ENCODE results near the gene SNTG2.

Gene SNTG2

DNA sequence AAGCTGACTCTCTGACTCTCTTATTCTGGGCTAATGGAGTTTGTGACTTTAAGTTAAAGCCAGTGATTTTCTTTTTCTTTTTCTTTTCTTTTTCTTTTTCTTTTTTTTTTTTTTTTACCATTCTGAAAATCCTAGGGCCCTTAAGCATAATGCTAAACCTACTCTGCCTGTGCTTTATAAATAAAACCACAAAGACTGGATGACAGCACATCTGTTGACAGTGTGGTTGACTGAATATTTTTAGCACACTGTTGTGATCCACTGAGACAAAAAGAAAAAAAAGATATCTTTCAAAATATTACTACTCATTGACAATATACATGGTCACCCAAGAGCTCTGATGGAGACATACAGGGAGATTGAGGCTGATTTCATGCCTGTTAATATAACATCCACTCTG, 121.6 kb downstream of the SNTG2 start:
- no peak overlapping the region for H3K4me3 ChIP-seq (ENCODE audit: control insufficient read depth, low read depth, low read length)
- DNase-seq (ENCODE audit: low read depth), result no peak
- no peak for TF ChIP-seq CTCF (IDR thresholded peaks at IDR 0.05; ENCODE audit: control insufficient read depth, insufficient read depth, low read depth, low read length, missing control alignments)

DNA sequence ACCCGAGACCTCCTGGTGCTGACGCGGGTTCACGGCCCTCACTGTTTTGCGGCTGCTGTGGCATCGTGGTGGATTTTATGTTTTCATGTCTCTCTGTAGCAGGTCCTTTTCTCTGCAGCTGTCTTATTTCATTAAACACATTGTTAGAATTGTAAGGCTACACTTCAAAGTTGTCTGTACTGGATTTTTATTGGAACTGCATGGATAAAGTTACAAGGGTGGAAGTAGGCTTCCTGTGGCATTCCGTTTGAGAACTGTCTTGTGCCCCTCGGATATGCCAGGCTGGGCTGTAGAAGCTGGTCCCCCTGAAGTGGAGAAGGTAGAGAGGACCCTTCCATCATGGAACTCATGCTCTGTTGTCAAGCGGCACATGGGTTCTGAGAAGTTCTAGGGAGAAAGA, 127.3 kb downstream of the SNTG2 start:
- H3K4me3 ChIP-seq (ENCODE audit: control insufficient read depth, low read depth, low read length), result no peak overlapping the region
- no peak for TF ChIP-seq CTCF (IDR thresholded peaks at IDR 0.05; ENCODE audit: control insufficient read depth, insufficient read depth, low read depth, low read length, missing control alignments)
- DNase-seq (ENCODE audit: low read depth), result no peak

DNA sequence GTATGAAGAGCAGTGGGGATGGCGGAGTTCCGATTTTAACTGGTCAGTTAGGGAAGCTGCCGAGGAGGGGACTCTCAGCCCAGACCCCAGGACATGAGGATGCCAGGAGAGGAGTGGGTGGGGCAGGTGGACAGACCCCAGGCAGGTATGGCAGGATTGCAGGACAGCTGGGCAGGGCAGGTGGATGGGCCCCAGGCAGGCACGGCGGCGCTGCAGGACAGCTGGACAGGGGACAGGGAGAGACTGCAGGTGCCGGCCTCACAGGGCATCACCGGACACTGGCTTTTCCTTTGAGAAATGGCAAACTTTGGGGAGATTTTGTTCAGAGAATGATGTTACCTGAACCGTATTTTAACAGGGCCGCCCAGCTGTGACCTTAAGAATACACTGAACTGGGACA, 127.7 kb downstream of the SNTG2 start:
- TF ChIP-seq CTCF (IDR thresholded peaks at IDR 0.05; ENCODE audit: control insufficient read depth, insufficient read depth, low read depth, low read length, missing control alignments), result no peak
- no peak for DNase-seq (ENCODE audit: low read depth)
- no peak overlapping the region for H3K4me3 ChIP-seq (ENCODE audit: control insufficient read depth, low read depth, low read length)

GRCh38 chr2:1079873-1080799, 129.5 kb downstream of the SNTG2 start:
- TF ChIP-seq CTCF (IDR thresholded peaks at IDR 0.05; ENCODE audit: control insufficient read depth, insufficient read depth, low read depth, low read length, missing control alignments), result no peak
- no peak overlapping the region for H3K4me3 ChIP-seq (ENCODE audit: control insufficient read depth, low read depth, low read length)
- DNase-seq (ENCODE audit: low read depth), result no peak

- peak; percentile 8 for DNase-seq (ENCODE audit: low read depth)
- no peak for TF ChIP-seq CTCF (IDR thresholded peaks at IDR 0.05; ENCODE audit: control insufficient read depth, insufficient read depth, low read depth, low read length, missing control alignments)
- H3K4me3 ChIP-seq (ENCODE audit: control insufficient read depth, low read depth, low read length), result no peak overlapping the region
These were observed 131.0 kb downstream of the SNTG2 start for GRCh38 chr2:1081451-1082225.

DNA sequence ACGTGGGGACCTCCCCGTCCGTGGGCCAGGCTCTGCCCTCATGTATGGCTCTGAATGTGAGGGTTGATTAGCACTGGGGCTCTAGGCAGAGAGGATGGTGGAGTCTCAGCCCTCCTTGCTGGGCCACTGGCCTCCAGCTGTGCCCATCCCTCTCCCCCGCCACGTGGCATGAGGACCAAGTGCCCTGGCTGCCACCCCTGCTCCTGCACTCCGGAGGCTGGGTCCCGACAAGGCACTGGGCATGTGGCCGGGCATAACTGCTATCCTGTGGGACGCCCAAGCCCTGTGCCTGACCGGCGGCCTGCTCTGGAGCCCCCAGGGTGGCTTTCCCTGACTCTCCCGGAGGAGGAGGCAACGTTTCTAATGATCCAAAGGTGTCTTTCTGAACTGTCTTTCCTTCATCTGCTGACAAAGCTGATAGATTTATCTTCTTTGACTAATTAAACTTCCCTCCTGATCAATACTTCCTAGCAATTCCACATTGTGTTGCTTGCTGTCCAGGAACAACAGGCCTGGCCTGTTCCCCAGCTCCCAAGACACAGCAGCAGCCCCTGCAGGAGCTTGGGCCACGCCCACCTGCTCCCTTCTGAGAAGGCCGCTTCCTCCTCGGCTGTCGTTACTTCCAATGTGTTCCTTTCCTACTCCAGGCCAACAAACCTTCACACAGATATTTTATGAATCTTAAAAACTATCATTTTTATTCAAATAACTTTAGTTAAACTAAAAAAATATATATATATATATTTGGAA, 132.0 kb downstream of the SNTG2 start:
- DNase-seq (ENCODE audit: low read depth), result no peak
- H3K4me3 ChIP-seq (ENCODE audit: control insufficient read depth, low read depth, low read length), result no peak overlapping the region
- no peak for TF ChIP-seq CTCF (IDR thresholded peaks at IDR 0.05; ENCODE audit: control insufficient read depth, insufficient read depth, low read depth, low read length, missing control alignments)

All from AG09309 (cell line).